ENCODE results near the gene COL27A1.

- TF ChIP-seq CTCF (IDR thresholded peaks at IDR 0.05; ENCODE audit: poor library complexity) (no peak), EZH2 (IDR thresholded peaks at IDR 0.05; ENCODE audit: borderline replicate concordance) (no peak), EZH2phosphoT487 (IDR thresholded peaks at IDR 0.05; ENCODE audit: low read depth, severe bottlenecking, unreplicated experiment) (no peak)
These were observed 188.3 kb downstream of the COL27A1 start for GRCh38 chr9:114343471-114344187.
